Heart left ventricle (tissue), 13 donors: ENCODE measurements around the gene SORCS1.

Experiments
- CTCF ChIP-seq, 12 donors: fragments of 200-600 bp; sonication (generic) in 4 of 12; IDR thresholded peaks; one replicate each; pipeline versions ENCODE4 v1.5.0 to v1.8.0; 2018 to 2022; ENCODE audit warnings: antibody characterized with exemption in 12 of 12, mild to moderate bottlenecking in 5 of 12
- POLR2A ChIP-seq, 2 donors: fragments of 450-650 bp; IDR thresholded peaks; one replicate each; pipeline ENCODE4 v1.6.1; 2017; ENCODE audit warnings: antibody characterized with exemption in 2 of 2, mild to moderate bottlenecking in 2 of 2, moderate library complexity in 2 of 2
- donor health status: ischemic (EF 13 %, LVEDD 7.1; RV severe dilation, severe dysfunction).
- donor health status: DM: no; HTN: yes; CAD: no.
- donor health status: DM: no; HTN: no; CAD: no.
- donor health status: ischemic (EF 25% LVEDD 6.9; RV normal size, moderate dysfunction).
- donor health status: ischemic (EF 25% LVEDD 5.7; RV mildly dilated, moderate dysfunction).
- donor health status: ischemic (EF 35%, LVEDD 5.7; RV mildly dilated, moderate dysfunction).
- donor health status: nonischemic (EF 11% LVEDD 7.7; RV severe dilation, severe dysfunction).
- donor health status: DM: yes; HTN: yes; CAD: no.
- donor health status: PGD.
- donor health status: ischemic (EF 29% LVEDD 5.4; RV normal size, mild dysfunction).
- donor health status: nonischemic (EF 23%, LVEDD 6.1; RV moderate dilation, normal function).

GRCh38 chr10:107072786-107073185 is 91.7 kb downstream of the SORCS1 start:
- TF ChIP-seq POLR2A (IDR thresholded peaks at IDR 0.05) (no peak), CTCF (IDR thresholded peaks at IDR 0.05) (no peak)
